H1 (cell line): Measurements from ENCODE around the gene CDK12. TPM values are rescaled to one million over a fixed set of nuclear protein-coding genes. Genes with fewer than 3 reads are reported as not detected.

Source experiments
- CTCF ChIA-PET: fragments of 300-600 bp; sonication (Branson Sonifier 250); formaldehyde crosslinking; loops from one replicate; lab custom pipeline; 2021; ENCODE audit not compliant: partially characterized antibody; lab: Charles Lee
- POLR2A ChIA-PET: fragments of 300-600 bp; sonication (Branson Sonifier 250); formaldehyde crosslinking; loops from one replicate; lab custom pipeline; 2021; ENCODE audit warnings: inconsistent platforms; ENCODE audit not compliant: partially characterized antibody; lab: Charles Lee
- DNase-seq, 2 experiments: peaks; one replicate each; pipeline versions ENCODE4 v3.0.0 to v3.0.0-alpha.2; 2010 to 2022; ENCODE audit warnings: low spot score in 2 of 2, low read depth in 1 of 2, mixed read lengths in 1 of 2
- FAIRE-seq: peaks from 2 replicates; lab custom pipeline; 2011; peaks lifted over from hg19 to GRCh38; lab: Jason Lieb, UNC
- H2AFZ ChIP-seq: 2 replicates; pipeline ENCODE4 v1.8.1; 2012; ENCODE audit warnings: low read length, inconsistent platforms
- H2AK5ac ChIP-seq: 2 replicates; pipeline ENCODE4 v1.6.1; 2013; ENCODE audit warnings: low read depth, low read length
- H2BK120ac ChIP-seq: replicated peaks from 2 replicates; pipeline ENCODE3; 2013; ENCODE audit warnings: low read depth, low read length, inconsistent platforms
- H2BK12ac ChIP-seq: 2 replicates; pipeline ENCODE4 v1.6.1; 2013; ENCODE audit warnings: low read depth, low read length
- H2BK15ac ChIP-seq: 2 replicates; pipeline ENCODE4 v1.6.1; 2013; ENCODE audit warnings: low read length
- H2BK20ac ChIP-seq: 2 replicates; pipeline ENCODE4 v1.6.1; 2013; ENCODE audit warnings: low read length
- H2BK5ac ChIP-seq: 2 replicates; pipeline ENCODE4 v1.6.1; 2013; ENCODE audit warnings: low read depth, low read length
- H3K14ac ChIP-seq: 2 replicates; pipeline ENCODE4 v1.6.1; 2013; ENCODE audit warnings: inconsistent platforms; ENCODE audit not compliant: insufficient read length
- H3K18ac ChIP-seq: 2 replicates; pipeline ENCODE4 v1.6.1; 2013; ENCODE audit warnings: low read length; ENCODE audit errors: extremely low read depth
- H3K23ac ChIP-seq: 2 replicates; pipeline ENCODE4 v1.6.1; 2013; ENCODE audit warnings: inconsistent platforms; ENCODE audit not compliant: insufficient read length
- H3K23me2 ChIP-seq: 2 replicates; pipeline ENCODE4 v1.6.1; 2013; ENCODE audit warnings: low read depth, low read length
- H3K27ac ChIP-seq: 2 replicates; pipeline ENCODE4 v1.6.1; 2011; ENCODE audit warnings: low read depth, low read length, inconsistent platforms
- H3K27me3 ChIP-seq, 4 experiments: replicated peaks in 1 of 4; 1 replicate in 1 of 4; 2 replicates in 3 of 4; pipeline versions ENCODE4 v1.6.1 to v1.8.1; 2011 to 2013; ENCODE audit warnings: low read length in 3 of 4, mild to moderate bottlenecking in 3 of 4, inconsistent platforms in 2 of 4, mixed read lengths in 2 of 4, moderate library complexity in 1 of 4; ENCODE audit not compliant: control insufficient read depth in 3 of 4, insufficient read depth in 3 of 4; ENCODE audit errors: extremely low read depth in 1 of 4
- H3K36me3 ChIP-seq, 4 experiments: 2 replicates each; pipeline versions ENCODE4 v1.6.1 to v1.8.1; 2011 to 2013; ENCODE audit warnings: mild to moderate bottlenecking in 4 of 4, low read length in 3 of 4, moderate library complexity in 2 of 4, control low read depth in 1 of 4, inconsistent platforms in 1 of 4; ENCODE audit not compliant: insufficient read depth in 4 of 4, control insufficient read depth in 2 of 4
- H3K4ac ChIP-seq: replicated peaks from 2 replicates; pipeline ENCODE3; 2013; ENCODE audit warnings: low read length, low read depth, mixed read lengths, inconsistent platforms; ENCODE audit not compliant: insufficient read length
- H3K4me1 ChIP-seq, 4 experiments: replicated peaks in 1 of 4; 1 replicate in 1 of 4; 2 replicates in 3 of 4; pipeline versions ENCODE4 v1.6.1 to v1.8.1; 2011 to 2013; ENCODE audit warnings: low read length in 3 of 4, inconsistent platforms in 2 of 4, mixed read lengths in 1 of 4; ENCODE audit not compliant: insufficient read depth in 4 of 4, control insufficient read depth in 3 of 4
- H3K4me2 ChIP-seq, 2 experiments: 2 replicates each; pipeline versions ENCODE4 v1.6.1 to v1.8.1; 2011 to 2013; ENCODE audit warnings: low read depth in 2 of 2, low read length in 2 of 2, control low read depth in 1 of 2, inconsistent platforms in 1 of 2, mild to moderate bottlenecking in 1 of 2; ENCODE audit not compliant: insufficient read depth in 1 of 2
- H3K4me3 ChIP-seq, 4 experiments: fragments of 200-600, 300-600 bp in 1 of 4; sonication (generic), shearing (Covaris generic), sonication (Bioruptor Twin) in 1 of 4; 2 replicates each; pipeline versions ENCODE4 v1.5.1 to v1.8.1; 2011 to 2016; ENCODE audit warnings: low read length in 4 of 4, low read depth in 3 of 4, control low read depth in 2 of 4, inconsistent platforms in 2 of 4, mild to moderate bottlenecking in 2 of 4, mixed read lengths in 1 of 4, moderate library complexity in 1 of 4; ENCODE audit not compliant: insufficient read depth in 2 of 4; ENCODE audit errors: extremely low read depth in 1 of 4
- H3K56ac ChIP-seq: replicated peaks from 2 replicates; pipeline ENCODE3; 2013; ENCODE audit warnings: low read depth, mild to moderate bottlenecking, mixed read lengths, low read length, inconsistent platforms; ENCODE audit not compliant: insufficient read length
- H3K79me1 ChIP-seq: 2 replicates; pipeline ENCODE4 v1.6.1; 2013; ENCODE audit warnings: low read depth, low read length, control low read depth
- H3K79me2 ChIP-seq, 2 experiments: 2 replicates each; pipeline versions ENCODE4 v1.6.1 to v1.8.1; 2012 to 2013; ENCODE audit warnings: low read length in 2 of 2, mild to moderate bottlenecking in 2 of 2, inconsistent platforms in 1 of 2; ENCODE audit not compliant: insufficient read depth in 2 of 2, control insufficient read depth in 1 of 2
- H3K9ac ChIP-seq, 4 experiments: replicated peaks in 1 of 4; 1 replicate in 1 of 4; 2 replicates in 3 of 4; pipeline versions ENCODE4 v1.6.1 to v1.8.1; 2011 to 2013; ENCODE audit warnings: low read depth in 3 of 4, low read length in 3 of 4, control low read depth in 2 of 4, mild to moderate bottlenecking in 2 of 4, moderate library complexity in 2 of 4, inconsistent platforms in 1 of 4; ENCODE audit errors: extremely low read depth in 1 of 4
- H3K9me3 ChIP-seq, 2 experiments: 2 replicates each; pipeline versions ENCODE4 v1.6.1 to v1.8.1; 2012 to 2013; ENCODE audit warnings: mild to moderate bottlenecking in 2 of 2, moderate library complexity in 2 of 2, control low read depth in 1 of 2, inconsistent platforms in 1 of 2, low read depth in 1 of 2, low read length in 1 of 2, mixed read lengths in 1 of 2; ENCODE audit not compliant: insufficient read depth in 2 of 2
- H4K20me1 ChIP-seq, 2 experiments: replicated peaks in 1 of 2; 2 replicates each; pipeline versions ENCODE3 to v1.8.1; 2011 to 2013; ENCODE audit warnings: inconsistent platforms in 2 of 2, low read length in 2 of 2, mild to moderate bottlenecking in 1 of 2; ENCODE audit not compliant: insufficient read depth in 2 of 2, control insufficient read depth in 1 of 2
- H4K5ac ChIP-seq: 2 replicates; pipeline ENCODE4 v1.6.1; 2013; ENCODE audit warnings: low read length, low read depth, mixed read lengths, inconsistent platforms; ENCODE audit not compliant: insufficient read length
- H4K8ac ChIP-seq: 2 replicates; pipeline ENCODE4 v1.8.0; 2013; ENCODE audit warnings: mild to moderate bottlenecking, moderate library complexity, low read length, inconsistent platforms; ENCODE audit not compliant: insufficient read depth; ENCODE audit errors: extremely low read depth
- H4K91ac ChIP-seq: replicated peaks from 2 replicates; pipeline ENCODE3; 2013; ENCODE audit warnings: low read length, mixed read lengths, inconsistent platforms; ENCODE audit not compliant: insufficient read length
- CBX5 ChIP-seq: fragments of 300-800, 300-1000 bp; sonication (generic); IDR thresholded peaks from 2 replicates; pipeline ENCODE4 v1.7.1; 2016; ENCODE audit warnings: antibody characterized with exemption, low read length, low read depth
- GTF2F1 ChIP-seq: IDR thresholded peaks from 2 replicates; pipeline ENCODE4 v1.6.1; 2012; ENCODE audit warnings: low read depth, low read length, improper control_type of control experiment, borderline replicate concordance
- HDAC2 ChIP-seq, 2 experiments: fragments of 300-600 bp in 1 of 2; sonication (generic) in 1 of 2; IDR thresholded peaks; 2 replicates each; pipeline ENCODE4 v1.6.1; 2011 to 2012; ENCODE audit warnings: low read depth in 2 of 2, low read length in 2 of 2, mild to moderate bottlenecking in 2 of 2, moderate library complexity in 2 of 2, borderline replicate concordance in 1 of 2, inconsistent platforms in 1 of 2
- KDM1A ChIP-seq: fragments of 200-600, 300-600 bp; sonication (generic); IDR thresholded peaks from 2 replicates; pipeline ENCODE4 v1.7.1; 2016; ENCODE audit warnings: mild to moderate bottlenecking, low read length, borderline replicate concordance
- NRF1 ChIP-seq: IDR thresholded peaks from 2 replicates; pipeline ENCODE4 v1.6.1; 2011; ENCODE audit warnings: mild to moderate bottlenecking, low read depth, low read length, improper control_type of control experiment
- RNF2 ChIP-seq: fragments of 200-900, 300-1000 bp; sonication (generic); IDR thresholded peaks from 2 replicates; pipeline ENCODE4 v1.7.1; 2016; ENCODE audit warnings: borderline replicate concordance, low read depth, mild to moderate bottlenecking, antibody characterized with exemption, low read length; ENCODE audit not compliant: poor library complexity, severe bottlenecking; ENCODE audit errors: missing control alignments
- SIN3A ChIP-seq, 2 experiments: IDR thresholded peaks in 1 of 2; conservative IDR thresholded peaks in 1 of 2; 2 replicates each; pipeline ENCODE4 v1.6.1; 2011 to 2012; ENCODE audit warnings: low read length in 2 of 2, improper control_type of control experiment in 1 of 2, low read depth in 1 of 2, mild to moderate bottlenecking in 1 of 2
- SIRT6 ChIP-seq: IDR thresholded peaks from one replicate; pipeline ENCODE4 v1.7.1; 2012; ENCODE audit warnings: low read length, inconsistent platforms
- SUZ12 ChIP-seq: fragments of 200-600 bp; sonication (generic); IDR thresholded peaks from 2 replicates; pipeline ENCODE4 v1.6.1; 2012; ENCODE audit warnings: mild to moderate bottlenecking, inconsistent platforms, low read length, moderate library complexity, mixed read lengths
- TEAD4 ChIP-seq: IDR thresholded peaks from 2 replicates; pipeline ENCODE4 v1.6.1; 2012; ENCODE audit warnings: low read depth, low read length, inconsistent platforms, mixed read lengths
- WGBS, 2 experiments: shearing (Covaris generic) in 1 of 2; methylation state at CpG; one replicate each; pipeline versions ENCODE4 v1.1.6 to v1.1.7; 2013 to 2015; ENCODE audit warnings: low lambda C conversion rate in 2 of 2, mixed read lengths in 2 of 2, inconsistent platforms in 1 of 2, low coverage in 1 of 2, missing lambda C conversion rate in 1 of 2; ENCODE audit not compliant: insufficient replicate concordance in 2 of 2, insufficient coverage in 1 of 2, insufficient read length in 1 of 2; ENCODE audit errors: extremely low coverage in 1 of 2, missing lambda C conversion rate in 1 of 2; 5-methylcytosine and 5-hydroxymethylcytosine counted together
- polyA plus RNA-seq, 7 experiments: library from polyadenylated mRNA; depleted of rRNA in 3 of 7; stranded (reverse) in 5 of 7; unstranded in 2 of 7; fragments of >200 nt in 5 of 7; fragments of 200-250 nt in 2 of 7; gene quantifications; 1 replicate in 5 of 7; 2 replicates in 1 of 7; 4 replicates in 1 of 7; pipeline versions ENCODE4 v1.2.1 to v1.2.3, GENCODE V29; 2011 to 2013; ENCODE audit warnings: missing spikeins in 2 of 7, mixed read lengths in 2 of 7
- total RNA-seq: library from RNA; stranded (reverse); fragmentation: NEBNext Ultra II Directional; extraction: Animal tissue kit (Norgen Biotek cat#: 25700); gene quantifications from 2 replicates; pipeline ENCODE4 v1.2.1, GENCODE V29; 2021
- TF ChIP-seq, protein P1 (sequence below): IDR thresholded peaks from 2 replicates; pipeline ENCODE4 v1.6.1; 2012; ENCODE audit warnings: low read length, inconsistent platforms
- TF ChIP-seq, protein P2 (sequence below): IDR thresholded peaks from 2 replicates; pipeline ENCODE4 v1.6.1; 2012; ENCODE audit warnings: inconsistent platforms

CDK12 gene
- total and polyA plus RNA-seq, 2 of the 8 experiments (the other 6 are each of a cell fraction or from before 2014, with no cell fraction given): 14.8 to 70.3 TPM

DNA sequence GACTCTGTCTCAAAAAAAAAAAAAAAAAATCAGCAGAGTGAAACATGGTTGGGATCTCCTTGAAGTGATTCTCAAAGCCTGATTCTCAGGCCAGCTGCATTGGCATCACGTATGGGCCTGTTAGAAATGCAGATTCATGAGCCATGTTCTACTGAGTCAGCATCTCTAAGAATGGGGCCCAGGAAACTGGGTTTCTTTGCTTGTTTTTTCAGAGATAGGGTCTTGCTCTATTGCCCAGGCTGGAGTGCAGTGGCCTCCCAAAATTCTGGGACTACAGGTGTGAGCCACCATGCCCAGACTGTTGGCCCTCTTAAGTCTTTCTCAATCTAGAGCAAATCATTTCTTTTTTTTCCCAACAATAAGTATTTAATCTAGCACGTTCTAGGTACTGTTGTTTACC is 47.7 kb downstream of the CDK12 start:
- Histone ChIP-seq H3K36me3 (peaks cover 14 to 63% (median 35%) of the 10 kb centered on the region in 4 experiments), H3K4me3 (no peak overlapping the region), H3K79me1 (no peaks in the 10 kb centered on the region), H3K23me2 (no peaks in the 10 kb centered on the region), H3K56ac (no peak overlapping the region), H3K23ac (no peak overlapping the region), H2AK5ac (no peak overlapping the region), H4K20me1 (no peaks in the 10 kb centered on the region), H2AFZ (no peak overlapping the region), H3K27me3 (no peaks in the 10 kb centered on the region), H4K91ac (no peak overlapping the region), H4K8ac (no peak overlapping the region), H3K27ac (no peak overlapping the region), H4K5ac (no peak overlapping the region), H3K4ac (no peak overlapping the region), H3K4me2 (no peak overlapping the region), H2BK5ac (no peak overlapping the region), H3K79me2 (no peaks in the 10 kb centered on the region), H3K14ac (no peak overlapping the region), H2BK15ac (no peak overlapping the region), H3K18ac (no peak overlapping the region), H3K9me3 (no peaks in the 10 kb centered on the region), H3K4me1 (no peaks in the 10 kb centered on the region), H2BK12ac (no peak overlapping the region), H3K9ac (no peak overlapping the region), H2BK120ac (no peak overlapping the region), H2BK20ac (no peak overlapping the region)
- CTCF ChIA-PET: no interaction called here
- POLR2A ChIA-PET: no interaction called here
- FAIRE-seq (no peak), DNase-seq (no peak)
- WGBS, 2 experiments: 88% methylated on average over 2 of the region's 2 CpGs; no CpG with 5 or more reads in 1 of the 2 experiments
- TF ChIP-seq, protein P1, sequence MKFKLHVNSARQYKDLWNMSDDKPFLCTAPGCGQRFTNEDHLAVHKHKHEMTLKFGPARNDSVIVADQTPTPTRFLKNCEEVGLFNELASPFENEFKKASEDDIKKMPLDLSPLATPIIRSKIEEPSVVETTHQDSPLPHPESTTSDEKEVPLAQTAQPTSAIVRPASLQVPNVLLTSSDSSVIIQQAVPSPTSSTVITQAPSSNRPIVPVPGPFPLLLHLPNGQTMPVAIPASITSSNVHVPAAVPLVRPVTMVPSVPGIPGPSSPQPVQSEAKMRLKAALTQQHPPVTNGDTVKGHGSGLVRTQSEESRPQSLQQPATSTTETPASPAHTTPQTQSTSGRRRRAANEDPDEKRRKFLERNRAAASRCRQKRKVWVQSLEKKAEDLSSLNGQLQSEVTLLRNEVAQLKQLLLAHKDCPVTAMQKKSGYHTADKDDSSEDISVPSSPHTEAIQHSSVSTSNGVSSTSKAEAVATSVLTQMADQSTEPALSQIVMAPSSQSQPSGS: no peak
- TF ChIP-seq TEAD4 (no peak), SIRT6 (no peak), CBX5 (no peak), RNF2 (no peak), HDAC2 (IDR thresholded peaks at IDR 0.05; ENCODE audit: borderline replicate concordance in 1 of 2, low read depth in 2 of 2, low read length in 2 of 2) (no peak), SIN3A (conservative IDR thresholded peaks at IDR 0.05 in 1 of 2, IDR thresholded peaks at IDR 0.05 in 1 of 2; ENCODE audit: low read depth in 1 of 2, low read length in 2 of 2) (no peak), KDM1A (no peak), GTF2F1 (no peak), SUZ12 (no peak), NRF1 (no peak)
- TF ChIP-seq, protein P2, sequence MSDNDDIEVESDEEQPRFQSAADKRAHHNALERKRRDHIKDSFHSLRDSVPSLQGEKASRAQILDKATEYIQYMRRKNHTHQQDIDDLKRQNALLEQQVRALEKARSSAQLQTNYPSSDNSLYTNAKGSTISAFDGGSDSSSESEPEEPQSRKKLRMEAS: no peak
